Esophagus squamous epithelium (tissue), 4 donors: ENCODE measurements around the gene CDK6.

Experiments used
- CTCF ChIP-seq, 6 experiments: fragments of 450-650 bp in 4 of 6; fragments of 200-600 bp in 2 of 6; sonication (generic) in 2 of 6; IDR thresholded peaks; one replicate each; pipeline ENCODE4 v1.5.1; 2016 to 2019; ENCODE audit warnings: antibody characterized with exemption in 6 of 6, mild to moderate bottlenecking in 4 of 6, moderate library complexity in 4 of 6
- POLR2A ChIP-seq, 4 donors: fragments of 450-650 bp; IDR thresholded peaks; one replicate each; pipeline ENCODE4 v1.6.1; 2017; ENCODE audit warnings: antibody characterized with exemption in 4 of 4, mild to moderate bottlenecking in 4 of 4, moderate library complexity in 3 of 4

- no peak for TF ChIP-seq CTCF (IDR thresholded peaks at IDR 0.05)
- TF ChIP-seq POLR2A (IDR thresholded peaks at IDR 0.05) = no peak
Observed at GRCh38 chr7:92586841-92587240, 249.5 kb downstream of the CDK6 start.
